HepG2 (cell line): ENCODE data around the gene ATAD2B. TPM values are rescaled to one million over a fixed set of nuclear protein-coding genes. Genes with fewer than 3 reads are reported as not detected.
A peak's percentile ranks its signal among the peaks of the same experiment; 100 is the strongest.

ENCODE experiments used
- ATAC-seq: fragments of 200-7000 bp; cut with Tn5 transposase; 3 replicates; pipeline ENCODE4 v1.9.1; 2020; ENCODE audit warnings: mild to moderate bottlenecking, moderate library complexity
- BruUV-seq: library from RNA; stranded (reverse); fragments of 400-500 nt; replicated peaks from 2 replicates; lab custom pipeline; 2021; lab: Mats Ljungman, UMichigan
- CTCF ChIA-PET: fragments of 300-600 bp; formaldehyde crosslinking; extraction: SDS; loops from one replicate; lab custom pipeline; 2021; ENCODE audit warnings: low total read pairs, inconsistent platforms, low intra/inter-chr PET ratio; lab: Yijun Ruan, JAX
- POLR2A ChIA-PET: fragments of 350-600 bp; sonication (Branson Sonifier 250); formaldehyde crosslinking; loops from one replicate; lab custom pipeline; 2020; ENCODE audit warnings: antibody characterized with exemption, inconsistent platforms; lab: Yijun Ruan, JAX
- DNase-seq: peaks from one replicate; pipeline ENCODE4 v3.0.0-alpha.2; 2015; ENCODE audit warnings: low spot score
- FAIRE-seq: peaks from 3 replicates; lab custom pipeline; 2011; peaks lifted over from hg19 to GRCh38; lab: Jason Lieb, UNC
- H2AFZ ChIP-seq: one replicate; pipeline ENCODE4 v1.6.1; 2011; ENCODE audit warnings: low read length, inconsistent platforms
- H3K27ac ChIP-seq: fragments of 300-600 bp; 3 replicates; pipeline ENCODE4 v1.8.0; 2011; ENCODE audit warnings: mixed run types, mild to moderate bottlenecking, mixed read lengths, low read length, inconsistent platforms; ENCODE audit not compliant: insufficient read depth; ENCODE audit errors: extremely low read length
- H3K27me3 ChIP-seq, 2 experiments: fragments of 200-600 bp in 1 of 2; 2 replicates in 1 of 2; 3 replicates in 1 of 2; pipeline versions ENCODE4 v1.6.0 to v1.8.0; 2011; ENCODE audit warnings: low read length in 2 of 2, mild to moderate bottlenecking in 2 of 2, moderate library complexity in 2 of 2, inconsistent platforms in 1 of 2; ENCODE audit not compliant: insufficient read depth in 2 of 2, control insufficient read depth in 1 of 2
- H3K36me3 ChIP-seq, 2 experiments: fragments of 200-600 bp in 1 of 2; replicated peaks in 1 of 2; 2 replicates in 1 of 2; 3 replicates in 1 of 2; pipeline versions ENCODE4 v1.5.1 to v1.8.0; 2011; ENCODE audit warnings: low read length in 2 of 2, inconsistent platforms in 1 of 2; ENCODE audit not compliant: insufficient read depth in 2 of 2, control insufficient read depth in 1 of 2
- H3K4me1 ChIP-seq: 2 replicates; pipeline ENCODE4 v1.5.1; 2012; ENCODE audit warnings: low read length, inconsistent platforms; ENCODE audit not compliant: insufficient read depth
- H3K4me2 ChIP-seq: 2 replicates; pipeline ENCODE4 v1.6.0; 2011; ENCODE audit warnings: low read depth, low read length, inconsistent platforms
- H3K4me3 ChIP-seq, 3 experiments: fragments of 200-600 bp in 1 of 3; sonication (generic), shearing (Covaris generic) in 1 of 3; replicated peaks in 1 of 3; 2 replicates each; pipeline ENCODE4 v1.5.1; 2011 to 2016; ENCODE audit warnings: low read length in 3 of 3, inconsistent platforms in 2 of 3, low read depth in 2 of 3, mild to moderate bottlenecking in 2 of 3, control low read depth in 1 of 3, mixed read lengths in 1 of 3; ENCODE audit not compliant: insufficient read depth in 1 of 3
- H3K79me2 ChIP-seq: one replicate; pipeline ENCODE4 v1.6.1; 2011; ENCODE audit warnings: low read length, inconsistent platforms; ENCODE audit not compliant: insufficient read depth
- H3K9ac ChIP-seq: 2 replicates; pipeline ENCODE4 v1.6.0; 2011; ENCODE audit warnings: mild to moderate bottlenecking, low read depth, low read length, inconsistent platforms; ENCODE audit not compliant: insufficient read depth
- H3K9me3 ChIP-seq: 2 replicates; pipeline ENCODE4 v1.5.1; 2012; ENCODE audit warnings: mild to moderate bottlenecking, low read length
- H4K20me1 ChIP-seq: 2 replicates; pipeline ENCODE4 v1.6.0; 2011; ENCODE audit warnings: inconsistent platforms, mild to moderate bottlenecking, low read length, moderate library complexity; ENCODE audit not compliant: insufficient read depth
- AGO2 ChIP-seq: fragments of 200-400 bp; formaldehyde crosslinking; optimal IDR thresholded peaks from 2 replicates; pipeline ENCODE3; 2017; ENCODE audit warnings: mild to moderate bottlenecking, low read depth, low read length, moderate library complexity
- NFE2L2 ChIP-seq: fragments of 150-350 bp; IDR thresholded peaks from 2 replicates; pipeline ENCODE4 v1.6.1; 2014; ENCODE audit warnings: low read length
- NR2F1 ChIP-seq, 2 experiments: fragments of 450-650 bp in 1 of 2; formaldehyde crosslinking in 1 of 2; IDR thresholded peaks; 2 replicates each; pipeline versions ENCODE4 v1.5.0 to v1.6.1; 2016 to 2020; ENCODE audit warnings: mild to moderate bottlenecking in 1 of 2, missing compliant biosample characterization in 1 of 2, missing genetic modification reagents in 1 of 2, moderate library complexity in 1 of 2
- PHF20 ChIP-seq: sonication (generic); formaldehyde crosslinking; IDR thresholded peaks from 2 replicates; pipeline ENCODE4 v1.5.0; 2020; ENCODE audit warnings: mild to moderate bottlenecking, missing genetic modification reagents
- SETDB1 ChIP-seq: sonication (generic); formaldehyde crosslinking; IDR thresholded peaks from 2 replicates; pipeline ENCODE4 v1.5.1; 2020; ENCODE audit warnings: missing genetic modification reagents, mild to moderate bottlenecking, borderline replicate concordance
- SRF ChIP-seq: IDR thresholded peaks from 2 replicates; pipeline ENCODE4 v1.6.1; 2011; ENCODE audit warnings: mild to moderate bottlenecking, low read depth, low read length, moderate library complexity
- WGBS: methylation state at CpG from one replicate; pipeline ENCODE4 v1.1.6; 2017; ENCODE audit warnings: low lambda C conversion rate; 5-methylcytosine and 5-hydroxymethylcytosine counted together
- in situ Hi-C: cut with HindIII; loops from 2 replicates; pipeline ENCODE4 v1.10.0; 2017; ENCODE audit warnings: low pct_unique_long_range_greater_than_20kb; ENCODE audit not compliant: extremely low pct_ligation_motif_present
- intact Hi-C: fragments of 100-400 bp; cut with micrococcal nuclease; formaldehyde crosslinking; loops from one replicate; pipeline ENCODE4 v1.10.0; 2022; ENCODE audit not compliant: unreplicated experiment
- polyA plus RNA-seq, 8 experiments: library from polyadenylated mRNA; depleted of rRNA in 3 of 8; stranded (reverse) in 7 of 8; unstranded in 1 of 8; fragments of >200 nt; fragmentation: Illumina TruSeq in 4 of 8; extraction: Trizol in 4 of 8; gene quantifications; 2 replicates each; pipeline versions ENCODE4 v1.2.1 to v1.2.3, GENCODE V29; 2011 to 2016; ENCODE audit warnings: low read depth in 4 of 8, missing spikeins in 1 of 8, mixed read lengths in 1 of 8; ENCODE audit not compliant: insufficient read depth in 1 of 8
- total RNA-seq, 5 experiments: library from RNA; depleted of rRNA; stranded (reverse); fragments of >200 nt; fragmentation: Illumina TruSeq; extraction: Trizol; gene quantifications; 2 replicates each; pipeline ENCODE4 v1.2.3, GENCODE V29; 2016; ENCODE audit warnings: low read depth in 1 of 5
- TF ChIP-seq, protein P1 (sequence below): sonication (generic); formaldehyde crosslinking; IDR thresholded peaks from 2 replicates; pipeline ENCODE4 v1.9.0; 2021; ENCODE audit warnings: mild to moderate bottlenecking, missing genetic modification reagents
- TF ChIP-seq, protein P2 (sequence below): sonication (generic); formaldehyde crosslinking; IDR thresholded peaks from 2 replicates; pipeline ENCODE4 v1.8.1; 2022; ENCODE audit warnings: mild to moderate bottlenecking, missing genetic modification reagents

The ATAD2B gene
- total and polyA plus RNA-seq, 2 of the 13 experiments (the other 11 are each of a cell fraction or from before 2014, with no cell fraction given) = 5.3 to 22.2 TPM

DNA sequence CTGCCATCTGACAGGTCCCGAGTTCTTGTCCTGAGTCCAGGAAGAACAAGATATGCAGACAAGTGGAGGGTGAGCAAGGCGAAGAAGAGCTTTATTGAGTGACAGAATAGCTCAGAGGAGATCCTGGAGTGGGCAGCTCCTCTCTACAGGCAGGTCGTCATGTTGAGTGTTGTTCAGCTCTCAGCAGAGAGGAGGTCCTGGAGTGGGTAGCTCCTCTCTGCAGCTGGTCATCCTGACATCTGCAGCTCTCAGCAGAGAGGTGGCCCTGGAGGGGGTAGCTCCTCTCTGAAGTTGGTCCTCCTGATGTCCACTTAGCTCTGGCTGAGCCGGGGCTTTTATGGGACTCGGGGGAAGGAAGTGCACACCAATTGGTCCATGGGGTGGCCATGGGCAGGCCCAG is 90.4 kb downstream of the ATAD2B start (continued):
- TF ChIP-seq PHF20 (no peak), SRF (no peak), SETDB1 (CRISPR knock-in tag) (no peak), NR2F1 (CRISPR knock-in tag; IDR thresholded peaks at IDR 0.05) (no peak), NFE2L2 (no peak)
- TF ChIP-seq, protein P1, sequence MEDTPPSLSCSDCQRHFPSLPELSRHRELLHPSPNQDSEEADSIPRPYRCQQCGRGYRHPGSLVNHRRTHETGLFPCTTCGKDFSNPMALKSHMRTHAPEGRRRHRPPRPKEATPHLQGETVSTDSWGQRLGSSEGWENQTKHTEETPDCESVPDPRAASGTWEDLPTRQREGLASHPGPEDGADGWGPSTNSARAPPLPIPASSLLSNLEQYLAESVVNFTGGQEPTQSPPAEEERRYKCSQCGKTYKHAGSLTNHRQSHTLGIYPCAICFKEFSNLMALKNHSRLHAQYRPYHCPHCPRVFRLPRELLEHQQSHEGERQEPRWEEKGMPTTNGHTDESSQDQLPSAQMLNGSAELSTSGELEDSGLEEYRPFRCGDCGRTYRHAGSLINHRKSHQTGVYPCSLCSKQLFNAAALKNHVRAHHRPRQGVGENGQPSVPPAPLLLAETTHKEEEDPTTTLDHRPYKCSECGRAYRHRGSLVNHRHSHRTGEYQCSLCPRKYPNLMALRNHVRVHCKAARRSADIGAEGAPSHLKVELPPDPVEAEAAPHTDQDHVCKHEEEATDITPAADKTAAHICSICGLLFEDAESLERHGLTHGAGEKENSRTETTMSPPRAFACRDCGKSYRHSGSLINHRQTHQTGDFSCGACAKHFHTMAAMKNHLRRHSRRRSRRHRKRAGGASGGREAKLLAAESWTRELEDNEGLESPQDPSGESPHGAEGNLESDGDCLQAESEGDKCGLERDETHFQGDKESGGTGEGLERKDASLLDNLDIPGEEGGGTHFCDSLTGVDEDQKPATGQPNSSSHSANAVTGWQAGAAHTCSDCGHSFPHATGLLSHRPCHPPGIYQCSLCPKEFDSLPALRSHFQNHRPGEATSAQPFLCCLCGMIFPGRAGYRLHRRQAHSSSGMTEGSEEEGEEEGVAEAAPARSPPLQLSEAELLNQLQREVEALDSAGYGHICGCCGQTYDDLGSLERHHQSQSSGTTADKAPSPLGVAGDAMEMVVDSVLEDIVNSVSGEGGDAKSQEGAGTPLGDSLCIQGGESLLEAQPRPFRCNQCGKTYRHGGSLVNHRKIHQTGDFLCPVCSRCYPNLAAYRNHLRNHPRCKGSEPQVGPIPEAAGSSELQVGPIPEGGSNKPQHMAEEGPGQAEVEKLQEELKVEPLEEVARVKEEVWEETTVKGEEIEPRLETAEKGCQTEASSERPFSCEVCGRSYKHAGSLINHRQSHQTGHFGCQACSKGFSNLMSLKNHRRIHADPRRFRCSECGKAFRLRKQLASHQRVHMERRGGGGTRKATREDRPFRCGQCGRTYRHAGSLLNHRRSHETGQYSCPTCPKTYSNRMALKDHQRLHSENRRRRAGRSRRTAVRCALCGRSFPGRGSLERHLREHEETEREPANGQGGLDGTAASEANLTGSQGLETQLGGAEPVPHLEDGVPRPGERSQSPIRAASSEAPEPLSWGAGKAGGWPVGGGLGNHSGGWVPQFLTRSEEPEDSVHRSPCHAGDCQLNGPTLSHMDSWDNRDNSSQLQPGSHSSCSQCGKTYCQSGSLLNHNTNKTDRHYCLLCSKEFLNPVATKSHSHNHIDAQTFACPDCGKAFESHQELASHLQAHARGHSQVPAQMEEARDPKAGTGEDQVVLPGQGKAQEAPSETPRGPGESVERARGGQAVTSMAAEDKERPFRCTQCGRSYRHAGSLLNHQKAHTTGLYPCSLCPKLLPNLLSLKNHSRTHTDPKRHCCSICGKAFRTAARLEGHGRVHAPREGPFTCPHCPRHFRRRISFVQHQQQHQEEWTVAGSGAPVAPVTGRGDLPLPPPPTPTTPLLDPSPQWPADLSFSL (CRISPR knock-in tag) = no peak

DNA sequence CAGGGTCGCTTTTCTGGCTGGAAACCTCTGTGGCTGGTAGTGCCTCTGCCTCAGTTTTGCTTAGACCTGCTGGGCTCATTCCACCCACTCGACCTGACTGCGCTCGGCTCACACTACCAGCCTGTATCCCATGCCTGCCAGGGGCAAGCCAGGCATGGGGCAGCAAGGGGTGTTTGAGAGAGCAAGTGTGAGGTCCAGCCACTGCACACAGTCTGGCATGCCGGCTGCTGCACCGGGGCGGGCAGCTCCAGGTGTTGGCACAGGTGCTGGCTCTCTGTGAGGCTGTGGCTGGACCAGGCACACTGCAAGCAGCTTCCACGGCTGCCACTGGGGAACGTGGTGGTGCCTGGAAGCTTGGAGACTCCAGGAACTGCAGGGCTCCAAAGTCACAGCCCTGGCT is 90.9 kb downstream of the ATAD2B start:
- H3K9me3 ChIP-seq = no peaks in the 10 kb centered on the region
- CTCF ChIA-PET = no interaction called here
- no peak for DNase-seq
- no peaks in the 10 kb centered on the region for H3K27me3 ChIP-seq
- H3K27ac ChIP-seq = no peak overlapping the region
- H3K4me2 ChIP-seq = no peak overlapping the region
- no peaks in the 10 kb centered on the region for H3K79me2 ChIP-seq
- in situ Hi-C loops (no loop called here), intact Hi-C loops (no loop called here)
- H3K4me3 ChIP-seq = no peak overlapping the region
- H3K9ac ChIP-seq = no peak overlapping the region
- no peaks in the 10 kb centered on the region for H4K20me1 ChIP-seq
- peaks cover 9% of the 10 kb centered on the region for H3K4me1 ChIP-seq
- H3K36me3 ChIP-seq = peaks cover 3 to 7% of the 10 kb centered on the region in 2 experiments; a peak in 3 of 5 replicates
- TF ChIP-seq AGO2 = peak; percentile 33
- TF ChIP-seq, protein P2, sequence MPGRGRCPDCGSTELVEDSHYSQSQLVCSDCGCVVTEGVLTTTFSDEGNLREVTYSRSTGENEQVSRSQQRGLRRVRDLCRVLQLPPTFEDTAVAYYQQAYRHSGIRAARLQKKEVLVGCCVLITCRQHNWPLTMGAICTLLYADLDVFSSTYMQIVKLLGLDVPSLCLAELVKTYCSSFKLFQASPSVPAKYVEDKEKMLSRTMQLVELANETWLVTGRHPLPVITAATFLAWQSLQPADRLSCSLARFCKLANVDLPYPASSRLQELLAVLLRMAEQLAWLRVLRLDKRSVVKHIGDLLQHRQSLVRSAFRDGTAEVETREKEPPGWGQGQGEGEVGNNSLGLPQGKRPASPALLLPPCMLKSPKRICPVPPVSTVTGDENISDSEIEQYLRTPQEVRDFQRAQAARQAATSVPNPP (CRISPR knock-in tag) = no peak
- TF ChIP-seq, all 625 proteins: peak for 1
- over 99% methylated on average over 6 of the region's 9 CpGs for WGBS
- POLR2A ChIA-PET = interaction anchor here (1.1 kb wide), 1 partner anchor 248 kb away, joined by 3 read pairs; no protein-coding TSS in a partner anchor
- no peak overlapping the region for H2AFZ ChIP-seq
- ATAC-seq (peak; percentile 54), FAIRE-seq (no peak)
- BruUV-seq = no TSS peak
